ENCODE results near the gene TXNDC2.

The TXNDC2 gene

GRCh38 chr18:9924371-9924943, 38.7 kb downstream of the TXNDC2 start:
- no peak overlapping the region for H3K4me3 Mint-ChIP-seq
- H3K27ac Mint-ChIP-seq: no peak overlapping the region
- H3K4me1 Mint-ChIP-seq: peaks cover 46% of the 10 kb centered on the region
- no peaks in the 10 kb centered on the region for H3K9me3 Mint-ChIP-seq
- H3K36me3 Mint-ChIP-seq: peaks cover 5% of the 10 kb centered on the region
- H3K27me3 Mint-ChIP-seq: no peaks in the 10 kb centered on the region
- no peak for ATAC-seq

- no peak overlapping the region for H3K4me3 Mint-ChIP-seq
- H3K27ac Mint-ChIP-seq: no peak overlapping the region
- H3K36me3 Mint-ChIP-seq: peaks cover 5% of the 10 kb centered on the region
- H3K27me3 Mint-ChIP-seq: no peaks in the 10 kb centered on the region
- peaks cover 47% of the 10 kb centered on the region for H3K4me1 Mint-ChIP-seq
- ATAC-seq: no peak
- H3K9me3 Mint-ChIP-seq: no peaks in the 10 kb centered on the region
Observed at GRCh38 chr18:9925369-9925768, 39.6 kb downstream of the TXNDC2 start.

GRCh38 chr18:9925795-9926194, 40.0 kb downstream of the TXNDC2 start:
- no peak overlapping the region for H3K4me3 Mint-ChIP-seq
- peaks cover 47% of the 10 kb centered on the region for H3K4me1 Mint-ChIP-seq
- ATAC-seq: no peak
- H3K9me3 Mint-ChIP-seq: no peaks in the 10 kb centered on the region
- H3K27ac Mint-ChIP-seq: no peak overlapping the region
- H3K27me3 Mint-ChIP-seq: no peaks in the 10 kb centered on the region
- H3K36me3 Mint-ChIP-seq: peaks cover 5% of the 10 kb centered on the region

GRCh38 chr18:9926223-9926894, 40.6 kb downstream of the TXNDC2 start:
- ATAC-seq: peak; percentile 58
- H3K27ac Mint-ChIP-seq: no peak overlapping the region
- H3K9me3 Mint-ChIP-seq: no peaks in the 10 kb centered on the region
- peaks cover 47% of the 10 kb centered on the region for H3K4me1 Mint-ChIP-seq
- peaks cover 5% of the 10 kb centered on the region for H3K36me3 Mint-ChIP-seq
- no peak overlapping the region for H3K4me3 Mint-ChIP-seq
- H3K27me3 Mint-ChIP-seq: no peaks in the 10 kb centered on the region

GRCh38 chr18:9926977-9927376, 41.2 kb downstream of the TXNDC2 start:
- Mint-ChIP-seq H3K4me1 (peaks cover 47% of the 10 kb centered on the region), H3K9me3 (no peaks in the 10 kb centered on the region), H3K36me3 (peaks cover 9% of the 10 kb centered on the region), H3K27me3 (no peaks in the 10 kb centered on the region), H3K27ac (peak overlapping the region; percentile 72), H3K4me3 (peak overlapping the region; percentile 56)
- no peak for ATAC-seq

- Mint-ChIP-seq H3K27ac (peak overlapping the region; percentile 72), H3K36me3 (peaks cover 10% of the 10 kb centered on the region), H3K4me1 (peaks cover 42% of the 10 kb centered on the region), H3K9me3 (no peaks in the 10 kb centered on the region), H3K27me3 (no peaks in the 10 kb centered on the region), H3K4me3 (peak overlapping the region; percentile 56)
- ATAC-seq: peak; percentile 34
Observed at GRCh38 chr18:9927392-9928063, 41.8 kb downstream of the TXNDC2 start.

- ATAC-seq: no peak
- peaks cover 19% of the 10 kb centered on the region for H3K36me3 Mint-ChIP-seq
- H3K27me3 Mint-ChIP-seq: no peaks in the 10 kb centered on the region
- H3K27ac Mint-ChIP-seq: no peak overlapping the region
- peaks cover 40% of the 10 kb centered on the region for H3K4me1 Mint-ChIP-seq
- H3K4me3 Mint-ChIP-seq: no peak overlapping the region
- H3K9me3 Mint-ChIP-seq: no peaks in the 10 kb centered on the region
Observed at GRCh38 chr18:9928646-9929259, 43.0 kb downstream of the TXNDC2 start.

- no peak for ATAC-seq
- Mint-ChIP-seq H3K4me3 (no peak overlapping the region), H3K9me3 (no peaks in the 10 kb centered on the region), H3K36me3 (peaks cover 25% of the 10 kb centered on the region), H3K27ac (no peak overlapping the region), H3K4me1 (peaks cover 33% of the 10 kb centered on the region), H3K27me3 (no peaks in the 10 kb centered on the region)
Observed at GRCh38 chr18:9930299-9930884, 44.6 kb downstream of the TXNDC2 start.

- Mint-ChIP-seq H3K27me3 (no peaks in the 10 kb centered on the region), H3K4me3 (no peak overlapping the region), H3K4me1 (peaks cover 32% of the 10 kb centered on the region), H3K36me3 (peaks cover 25% of the 10 kb centered on the region), H3K27ac (no peak overlapping the region), H3K9me3 (no peaks in the 10 kb centered on the region)
- no peak for ATAC-seq
Observed at GRCh38 chr18:9931146-9931545, 45.4 kb downstream of the TXNDC2 start.

GRCh38 chr18:9931678-9932077, 45.9 kb downstream of the TXNDC2 start:
- H3K9me3 Mint-ChIP-seq: no peaks in the 10 kb centered on the region
- H3K27ac Mint-ChIP-seq: no peak overlapping the region
- peaks cover 30% of the 10 kb centered on the region for H3K36me3 Mint-ChIP-seq
- ATAC-seq: no peak
- peaks cover 27% of the 10 kb centered on the region for H3K4me1 Mint-ChIP-seq
- no peaks in the 10 kb centered on the region for H3K27me3 Mint-ChIP-seq
- no peak overlapping the region for H3K4me3 Mint-ChIP-seq

- Mint-ChIP-seq H3K27ac (no peak overlapping the region), H3K4me3 (no peak overlapping the region), H3K4me1 (peaks cover 7% of the 10 kb centered on the region), H3K9me3 (no peaks in the 10 kb centered on the region), H3K27me3 (no peaks in the 10 kb centered on the region), H3K36me3 (peaks cover 39% of the 10 kb centered on the region)
- ATAC-seq: no peak
Observed at GRCh38 chr18:9933865-9934264, 48.1 kb downstream of the TXNDC2 start.

- H3K27ac Mint-ChIP-seq: no peak overlapping the region
- no peak for ATAC-seq
- H3K4me3 Mint-ChIP-seq: no peak overlapping the region
- peaks cover 39% of the 10 kb centered on the region for H3K36me3 Mint-ChIP-seq
- peaks cover 3% of the 10 kb centered on the region for H3K4me1 Mint-ChIP-seq
- no peaks in the 10 kb centered on the region for H3K27me3 Mint-ChIP-seq
- no peaks in the 10 kb centered on the region for H3K9me3 Mint-ChIP-seq
Observed at GRCh38 chr18:9934274-9934673, 48.5 kb downstream of the TXNDC2 start.

All from stimulated activated memory B cell treated with anti-CD40 and anti-IgM and Interleukin-4, amounts not matched to agents 10 μg/mL and 1 μg/mL and 100 μg/mL, for 72 hours (primary cell).